Measurements from ENCODE around the gene NEDD9.

The NEDD9 gene

DNA sequence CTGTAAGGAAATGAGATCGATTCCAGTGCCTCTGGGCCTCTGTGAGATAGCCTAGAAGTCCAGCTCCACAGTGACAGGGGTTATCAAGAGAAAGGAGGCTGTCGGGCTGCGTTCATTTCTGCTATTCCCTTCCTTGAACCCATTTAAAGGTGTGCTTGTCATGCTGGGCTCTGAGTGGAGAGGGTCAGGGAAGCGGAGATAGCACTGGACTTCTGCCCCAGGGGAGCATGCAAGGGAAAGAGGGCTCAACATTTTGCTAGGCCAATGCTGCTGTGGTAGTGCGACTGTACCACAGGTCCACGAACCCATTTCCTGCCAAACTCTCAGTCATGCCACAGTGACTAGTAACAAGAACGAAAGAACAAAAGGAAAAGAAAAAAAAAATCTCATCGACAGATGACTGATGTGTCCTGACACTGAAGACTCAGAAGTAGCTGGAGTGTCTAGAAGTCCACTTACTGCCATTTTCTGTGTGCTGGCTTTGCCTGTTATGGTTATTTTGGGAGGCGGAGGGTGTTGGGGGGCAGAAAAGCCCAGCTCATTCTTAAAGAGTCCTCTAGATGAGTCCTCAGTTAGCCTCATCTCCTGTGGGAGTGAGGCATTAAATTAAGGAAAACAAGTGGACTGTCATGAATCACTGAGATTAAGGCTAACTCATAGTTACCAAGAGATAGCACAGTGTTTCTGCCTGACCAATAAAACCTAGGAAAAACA is 8.1 kb downstream of the NEDD9 start:
- H3K36me3 ChIP-seq (replicated peaks) = peaks cover 19% of the 10 kb centered on the region
- no peaks in the 10 kb centered on the region for H3K27me3 ChIP-seq (ENCODE audit: low read depth)
- H3K4me3 ChIP-seq = no peak overlapping the region
- in situ Hi-C loops (cut with MboI; ENCODE audit: low sequenced_read_pairs) = no loop called here
- DNase-seq (ENCODE audit: low spot score in 2 of 2) = no peak
- H3K9me3 ChIP-seq = peaks cover 2% of the 10 kb centered on the region; the same call in 1 of the 2 replicates
- peaks cover 35% of the 10 kb centered on the region for H3K4me1 ChIP-seq

GRCh38 chr6:11223286-11223864 is 9.1 kb downstream of the NEDD9 start:
- H3K4me3 ChIP-seq = no peak overlapping the region
- H3K27me3 ChIP-seq (ENCODE audit: low read depth) = no peaks in the 10 kb centered on the region
- peaks cover 24% of the 10 kb centered on the region for H3K36me3 ChIP-seq (replicated peaks)
- in situ Hi-C loops (cut with MboI; ENCODE audit: low sequenced_read_pairs) = no loop called here
- DNase-seq (ENCODE audit: low spot score in 2 of 2) = no peak
- H3K4me1 ChIP-seq = peaks cover 28% of the 10 kb centered on the region
- peaks cover 2% of the 10 kb centered on the region; the same call in 1 of the 2 replicates for H3K9me3 ChIP-seq

- peaks cover 23% of the 10 kb centered on the region for H3K4me1 ChIP-seq
- H3K4me3 ChIP-seq = no peak overlapping the region
- peaks cover 2% of the 10 kb centered on the region; the same call in 1 of the 2 replicates for H3K9me3 ChIP-seq
- DNase-seq (ENCODE audit: low spot score in 2 of 2) = no peak
- in situ Hi-C loops (cut with MboI; ENCODE audit: low sequenced_read_pairs) = no loop called here
- H3K36me3 ChIP-seq (replicated peaks) = peaks cover 26% of the 10 kb centered on the region
- no peaks in the 10 kb centered on the region for H3K27me3 ChIP-seq (ENCODE audit: low read depth)
These were observed 9.8 kb downstream of the NEDD9 start for GRCh38 chr6:11222385-11223277.

DNA sequence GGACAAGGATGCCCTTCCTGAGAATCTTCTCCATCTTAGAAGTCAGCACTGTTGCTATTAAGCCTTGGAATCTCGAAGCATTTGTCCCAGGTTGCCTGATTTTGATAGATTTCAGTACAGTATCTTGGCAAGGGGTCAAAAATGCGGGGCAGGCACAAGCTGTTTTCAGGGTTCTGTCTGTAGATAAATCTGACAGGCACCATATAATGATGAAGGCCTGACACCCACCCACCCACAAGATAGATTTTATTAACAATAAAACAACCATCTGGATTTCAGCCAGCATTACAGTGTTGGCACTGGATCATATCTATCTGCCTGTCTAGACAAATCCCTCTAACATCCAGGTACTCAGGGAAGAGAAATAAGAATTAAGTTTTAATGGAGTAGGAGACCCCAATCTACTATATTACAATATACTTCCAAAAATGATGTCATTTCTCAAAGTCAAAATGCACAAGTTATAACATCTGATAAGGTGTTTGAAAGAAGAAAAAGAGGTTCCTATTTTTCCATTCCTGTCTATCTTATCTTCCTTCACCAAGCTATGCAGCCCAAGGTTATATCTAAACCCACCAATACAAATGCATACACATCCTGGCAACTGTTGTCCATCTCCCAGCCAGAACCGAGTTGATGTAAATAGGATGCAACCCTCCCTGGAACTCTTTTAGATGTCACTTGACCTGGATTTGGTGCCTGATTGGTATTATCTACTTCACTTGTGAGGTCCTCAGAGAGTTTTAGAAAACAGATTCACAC is 10.7 kb downstream of the NEDD9 start:
- Histone ChIP-seq H3K27me3 (ENCODE audit: low read depth) (no peaks in the 10 kb centered on the region), H3K36me3 (replicated peaks) (peaks cover 24% of the 10 kb centered on the region), H3K4me1 (peaks cover 15% of the 10 kb centered on the region), H3K4me3 (no peak overlapping the region), H3K9me3 (peaks cover 2% of the 10 kb centered on the region; the same call in 1 of the 2 replicates)
- DNase-seq (ENCODE audit: low spot score in 2 of 2) = no peak
- in situ Hi-C loops (cut with MboI; ENCODE audit: low sequenced_read_pairs) = no loop called here

GRCh38 chr6:11219400-11219834 is 13.1 kb downstream of the NEDD9 start:
- in situ Hi-C loops (cut with MboI; ENCODE audit: low sequenced_read_pairs) = no loop called here
- Histone ChIP-seq H3K36me3 (replicated peaks) (peaks cover 35% of the 10 kb centered on the region), H3K9me3 (peaks cover 2% of the 10 kb centered on the region; the same call in 1 of the 2 replicates), H3K4me3 (no peak overlapping the region), H3K27me3 (ENCODE audit: low read depth) (no peaks in the 10 kb centered on the region), H3K4me1 (no peaks in the 10 kb centered on the region; the same call in 1 of the 2 replicates)
- no peak for DNase-seq (ENCODE audit: low spot score in 2 of 2)

DNA sequence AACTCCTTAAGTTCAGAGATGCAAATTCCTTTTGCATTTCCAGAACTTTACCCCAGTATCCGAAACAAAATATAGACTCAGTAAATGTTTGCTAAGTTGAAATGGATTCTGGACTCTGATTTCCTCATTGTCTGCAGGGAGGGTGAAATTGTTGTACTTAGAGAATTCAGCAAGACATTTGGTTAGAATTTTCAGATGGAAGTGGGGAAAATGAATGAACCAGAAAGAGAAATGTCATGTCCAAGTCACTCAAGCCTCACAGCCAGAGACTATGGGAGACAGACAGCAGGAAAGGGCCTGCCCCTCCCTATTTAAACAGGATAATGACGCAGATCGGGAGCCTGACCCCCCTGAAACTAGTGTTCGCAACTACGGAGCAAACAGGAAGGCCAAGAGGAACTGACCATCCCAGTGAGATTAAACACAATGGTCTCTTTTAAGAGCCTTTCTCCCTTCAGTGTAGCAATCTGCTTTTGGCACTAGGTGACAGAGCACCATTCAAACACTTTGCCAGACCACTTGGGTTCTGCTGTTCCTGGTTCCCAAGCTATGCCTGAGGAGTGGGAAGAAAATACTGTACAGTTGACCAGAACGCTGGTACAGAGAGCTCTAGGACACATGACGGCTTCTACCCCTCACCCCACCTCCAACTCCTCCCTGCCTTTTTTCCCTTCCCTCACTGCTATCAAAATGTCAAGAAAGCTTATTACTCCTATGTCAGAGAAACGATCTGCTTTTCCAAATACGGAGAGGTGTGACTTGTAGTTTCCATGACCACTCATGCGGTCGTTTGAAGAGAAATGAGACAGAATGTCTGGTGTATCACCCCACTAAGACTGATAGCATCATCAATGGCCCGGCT is 13.7 kb downstream of the NEDD9 start:
- H3K9me3 ChIP-seq = peaks cover 2% of the 10 kb centered on the region; the same call in 1 of the 2 replicates
- DNase-seq (ENCODE audit: low spot score in 2 of 2) = no peak
- H3K36me3 ChIP-seq (replicated peaks) = peaks cover 36% of the 10 kb centered on the region
- no peaks in the 10 kb centered on the region for H3K27me3 ChIP-seq (ENCODE audit: low read depth)
- in situ Hi-C loops (cut with MboI; ENCODE audit: low sequenced_read_pairs) = no loop called here
- H3K4me1 ChIP-seq = no peaks in the 10 kb centered on the region; the same call in 1 of the 2 replicates
- H3K4me3 ChIP-seq = no peak overlapping the region

DNA sequence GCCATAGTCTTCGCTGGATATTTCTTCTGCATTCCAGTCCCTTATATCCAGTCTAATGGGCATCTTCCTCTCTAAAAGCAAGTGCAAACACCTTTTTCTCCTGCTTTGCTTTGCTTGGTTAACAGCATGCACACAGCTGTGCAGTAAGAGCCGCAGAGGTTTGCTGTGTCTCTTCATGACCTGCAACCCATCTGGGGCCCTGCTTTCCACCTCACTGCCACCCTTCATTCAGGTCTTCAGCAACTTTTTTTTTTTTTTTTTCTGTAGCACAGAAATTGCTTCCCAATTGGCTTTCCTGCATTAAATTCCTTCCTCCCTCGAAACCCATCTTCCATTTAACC is 14.4 kb downstream of the NEDD9 start:
- H3K4me1 ChIP-seq = peaks cover 2% of the 10 kb centered on the region
- peaks cover 43% of the 10 kb centered on the region for H3K36me3 ChIP-seq (replicated peaks)
- no peaks in the 10 kb centered on the region for H3K27me3 ChIP-seq (ENCODE audit: low read depth)
- H3K9me3 ChIP-seq = peaks cover 2% of the 10 kb centered on the region; the same call in 1 of the 2 replicates
- no peak overlapping the region for H3K4me3 ChIP-seq
- in situ Hi-C loops (cut with MboI; ENCODE audit: low sequenced_read_pairs) = no loop called here
- no peak for DNase-seq (ENCODE audit: low spot score in 2 of 2)

DNA sequence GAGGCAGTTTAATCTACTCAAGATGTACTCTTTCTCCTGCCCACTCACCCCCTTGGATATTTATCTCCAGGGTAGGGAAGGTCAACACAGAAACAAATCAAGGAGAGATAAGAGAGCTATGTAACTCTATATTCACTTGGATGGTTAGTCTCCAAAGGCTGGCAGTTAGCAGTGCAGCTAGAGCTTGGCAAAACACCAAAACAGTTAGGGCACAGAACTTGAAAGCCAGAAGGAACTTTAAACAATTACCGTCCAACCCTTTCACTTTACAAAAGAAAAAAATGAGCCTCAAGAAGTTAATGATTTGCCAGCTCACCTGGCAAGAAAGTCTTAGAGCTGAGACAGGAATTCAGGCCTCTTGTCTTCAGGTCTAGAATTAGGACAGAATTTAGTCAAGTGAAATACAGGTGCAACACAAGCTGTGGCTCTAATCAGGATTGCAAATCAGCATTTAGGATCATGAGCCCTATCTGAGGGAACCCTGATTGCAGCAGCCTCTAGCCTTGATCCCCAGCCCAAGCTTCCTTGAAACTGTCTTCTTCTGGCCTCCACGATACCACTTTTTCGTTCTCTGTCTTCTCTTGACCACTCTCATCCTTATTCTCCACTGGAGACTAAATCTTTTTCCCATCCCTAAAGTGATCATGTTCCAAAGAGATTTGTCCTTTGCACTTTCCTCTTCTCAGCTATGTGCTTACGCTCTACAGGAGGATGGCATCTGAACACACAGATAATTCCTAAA is 14.9 kb downstream of the NEDD9 start:
- H3K9me3 ChIP-seq = peaks cover 2% of the 10 kb centered on the region; the same call in 1 of the 2 replicates
- in situ Hi-C loops (cut with MboI; ENCODE audit: low sequenced_read_pairs) = no loop called here
- no peak for DNase-seq (ENCODE audit: low spot score in 2 of 2)
- H3K36me3 ChIP-seq (replicated peaks) = peaks cover 49% of the 10 kb centered on the region
- no peaks in the 10 kb centered on the region for H3K27me3 ChIP-seq (ENCODE audit: low read depth)
- peaks cover 7% of the 10 kb centered on the region for H3K4me1 ChIP-seq
- H3K4me3 ChIP-seq = no peak overlapping the region

- peaks cover 65% of the 10 kb centered on the region for H3K36me3 ChIP-seq (replicated peaks)
- no peaks in the 10 kb centered on the region for H3K27me3 ChIP-seq (ENCODE audit: low read depth)
- in situ Hi-C loops (cut with MboI; ENCODE audit: low sequenced_read_pairs) = no loop called here
- H3K4me1 ChIP-seq = peaks cover 22% of the 10 kb centered on the region
- no peak for DNase-seq (ENCODE audit: low spot score in 2 of 2)
- H3K9me3 ChIP-seq = peaks cover 2% of the 10 kb centered on the region; the same call in 1 of the 2 replicates
- H3K4me3 ChIP-seq = no peak overlapping the region
These were observed 16.7 kb downstream of the NEDD9 start for GRCh38 chr6:11215773-11216172.

- peaks cover 2% of the 10 kb centered on the region; the same call in 1 of the 2 replicates for H3K9me3 ChIP-seq
- H3K4me3 ChIP-seq = no peak overlapping the region
- peaks cover 63% of the 10 kb centered on the region for H3K36me3 ChIP-seq (replicated peaks)
- H3K27me3 ChIP-seq (ENCODE audit: low read depth) = no peaks in the 10 kb centered on the region
- in situ Hi-C loops (cut with MboI; ENCODE audit: low sequenced_read_pairs) = no loop called here
- H3K4me1 ChIP-seq = peaks cover 31% of the 10 kb centered on the region
- no peak for DNase-seq (ENCODE audit: low spot score in 2 of 2)
These were observed 17.6 kb downstream of the NEDD9 start for GRCh38 chr6:11214901-11215300.

GRCh38 chr6:11214084-11214833 is 18.2 kb downstream of the NEDD9 start:
- Histone ChIP-seq H3K9me3 (no peaks in the 10 kb centered on the region), H3K27me3 (ENCODE audit: low read depth) (no peaks in the 10 kb centered on the region), H3K4me1 (peaks cover 35% of the 10 kb centered on the region), H3K4me3 (no peak overlapping the region), H3K36me3 (replicated peaks) (peaks cover 64% of the 10 kb centered on the region)
- DNase-seq (ENCODE audit: low spot score in 2 of 2) = no peak
- in situ Hi-C loops (cut with MboI; ENCODE audit: low sequenced_read_pairs) = no loop called here
